GM21717 (cell line): Measurements from ENCODE around the gene EPDR1.

ENCODE experiments used
- ATAC-seq: cut with Tn5 transposase; IDR thresholded peaks from one replicate; pipeline ENCODE4 v1.9.1; 2021; ENCODE audit warnings: mild to moderate bottlenecking, moderate library complexity; ENCODE audit not compliant: unreplicated experiment

EPDR1 gene

DNA sequence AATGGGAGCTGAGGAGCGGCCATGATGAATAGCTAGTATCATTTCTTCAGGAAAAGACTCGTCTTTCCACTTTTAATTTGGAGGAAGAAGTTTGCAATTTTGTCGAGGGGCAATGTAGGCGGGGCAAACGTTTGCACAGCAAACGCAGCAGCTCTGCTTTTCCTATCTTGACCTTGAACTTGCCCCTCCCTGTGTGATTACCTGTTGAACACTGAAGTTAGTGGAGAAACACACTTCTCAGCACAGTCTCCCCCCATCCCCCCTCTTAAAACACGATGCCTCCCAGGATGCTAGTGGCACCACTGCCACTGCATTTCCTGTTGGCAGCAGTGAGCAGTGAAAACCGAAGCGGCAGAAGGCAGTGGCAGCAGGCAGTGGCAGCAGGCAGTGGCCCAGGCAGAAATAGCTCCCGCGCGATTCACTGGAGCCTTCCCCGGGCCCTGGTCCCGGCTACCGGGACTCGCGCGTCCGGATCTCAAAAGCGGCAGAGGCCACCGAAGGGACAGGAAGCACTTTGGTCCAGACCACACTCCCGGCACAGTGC, at the start of gene EPDR1:
Gene EPDR1, plus strand, starts transcription at position 336 of the 544 bp plus-strand sequence. CDS start 300 bp downstream, outside the sequence.
- ATAC-seq, result peak; percentile 44

- ATAC-seq, result no peak
Measured at GRCh38 chr7:37882086-37882485, 38.4 kb upstream of the EPDR1 start.

GRCh38 chr7:37893359-37893758, 27.1 kb upstream of the EPDR1 start:
- ATAC-seq, result no peak

GRCh38 chr7:37894671-37895070, 25.8 kb upstream of the EPDR1 start:
- ATAC-seq, result no peak

DNA sequence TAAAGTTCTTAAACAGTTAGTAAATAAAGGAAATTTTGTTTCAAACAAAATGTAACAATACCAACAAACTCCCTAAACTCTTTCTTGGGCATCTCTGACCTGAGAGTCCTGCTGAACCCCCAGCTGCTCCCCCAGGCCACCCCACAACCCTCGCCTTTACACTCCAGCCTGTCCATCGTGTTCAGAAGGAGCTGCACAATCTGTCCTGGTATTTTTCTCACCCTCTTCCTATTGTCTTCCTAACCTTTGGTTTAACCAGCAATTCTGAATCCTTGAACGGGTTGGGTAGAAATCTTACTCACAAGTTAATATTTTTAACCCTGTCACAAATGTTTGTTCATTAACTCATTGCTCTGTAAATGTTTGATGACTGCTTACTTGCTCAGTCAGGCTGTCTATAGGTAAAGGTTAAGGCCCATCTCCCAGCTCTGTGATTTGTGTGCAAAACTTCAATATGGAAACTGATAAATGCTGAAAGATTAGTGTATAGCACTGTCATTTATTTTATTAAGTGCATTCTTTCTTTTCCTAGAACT, 20.7 kb upstream of the EPDR1 start:
- ATAC-seq, result no peak

DNA sequence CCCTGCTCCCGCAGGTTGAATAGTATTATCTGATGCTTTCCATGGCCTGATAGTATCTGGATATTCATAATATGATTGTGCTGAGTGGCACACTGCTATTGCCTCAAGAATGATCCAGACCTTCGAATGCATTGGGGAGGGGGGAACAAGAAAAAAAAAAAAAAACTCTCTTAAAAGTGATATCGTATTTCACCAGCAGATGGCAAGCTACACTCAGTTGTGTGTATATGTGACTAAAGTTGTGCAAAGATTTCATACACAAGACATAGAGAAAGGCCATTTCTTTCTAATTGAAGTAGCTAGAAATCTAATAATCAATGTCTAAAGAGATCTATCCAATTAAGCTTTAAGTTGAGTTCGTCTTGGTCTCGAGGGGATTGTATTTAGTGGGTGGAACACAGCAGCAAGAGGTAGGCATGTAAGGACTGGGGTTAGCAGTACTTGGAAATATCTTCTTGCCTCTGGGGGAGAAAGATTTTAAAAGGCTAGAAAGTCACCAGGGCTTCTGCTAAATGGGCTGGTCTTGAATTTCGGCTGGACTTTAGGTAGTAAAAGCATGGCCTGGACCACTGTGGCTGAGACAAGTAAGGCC, 19.1 kb upstream of the EPDR1 start:
- ATAC-seq, result no peak

GRCh38 chr7:37901890-37902524, 18.4 kb upstream of the EPDR1 start:
- no peak for ATAC-seq

GRCh38 chr7:37908221-37908788, 12.1 kb upstream of the EPDR1 start:
- ATAC-seq, result no peak

GRCh38 chr7:37912756-37913155, 7.7 kb upstream of the EPDR1 start:
- ATAC-seq, result no peak

DNA sequence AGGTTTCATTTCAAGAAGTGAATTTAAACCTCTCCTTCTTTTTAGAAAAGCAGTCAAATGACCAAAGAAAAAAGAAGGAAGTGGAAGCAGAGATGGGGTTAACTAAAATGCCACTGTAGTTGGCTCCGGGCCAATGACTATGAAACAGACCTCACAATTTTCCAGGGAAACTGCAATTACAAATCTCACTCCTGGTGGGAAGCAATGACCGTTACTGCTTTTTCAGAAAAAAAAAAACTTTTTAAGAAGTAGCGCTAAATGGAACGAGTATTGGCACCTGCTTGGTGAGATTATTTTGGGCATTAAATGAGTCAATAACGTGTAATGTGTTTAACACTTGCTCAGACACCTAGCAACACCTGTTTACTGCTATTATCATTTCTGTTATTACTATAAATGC, 5.0 kb upstream of the EPDR1 start:
- no peak for ATAC-seq

- no peak for ATAC-seq
Measured at GRCh38 chr7:37916017-37916672, 4.3 kb upstream of the EPDR1 start.

GRCh38 chr7:37916673-37917660, 3.5 kb upstream of the EPDR1 start, which contains the start of gene SFRP4:
SFRP4 (minus strand) TSS chr7:37916817; CDS start chr7:37916537, 280 bp downstream.
- no peak for ATAC-seq

- ATAC-seq, result no peak
Measured at GRCh38 chr7:37918526-37918925, 1.9 kb upstream of the EPDR1 start.

- peak; percentile 65 for ATAC-seq
Measured at GRCh38 chr7:37920849-37921805, 687 bp downstream of the EPDR1 start.

GRCh38 chr7:37921876-37922275, 1.4 kb downstream of the EPDR1 start:
- no peak for ATAC-seq

DNA sequence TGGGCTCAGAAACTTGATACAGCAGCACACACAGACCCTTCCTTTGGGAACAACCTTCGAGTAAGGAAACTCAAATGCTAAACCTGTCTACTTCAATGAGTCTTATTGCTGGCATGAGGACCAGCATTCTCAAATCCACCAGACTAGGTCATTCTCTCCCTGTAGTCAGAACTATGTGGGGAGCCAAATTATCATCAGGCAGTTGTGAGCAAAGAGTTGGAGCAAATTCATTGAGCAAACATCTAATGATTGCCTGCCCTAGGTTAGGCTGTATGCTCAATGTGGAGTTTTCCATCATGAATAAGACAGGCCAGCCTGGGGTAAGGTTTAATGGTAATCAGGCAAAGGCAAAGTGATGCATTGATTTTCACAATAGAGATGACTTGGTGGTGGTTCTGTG, 3.6 kb downstream of the EPDR1 start:
- ATAC-seq, result no peak

- no peak for ATAC-seq
Measured at GRCh38 chr7:37924491-37925041, 4.1 kb downstream of the EPDR1 start.

- ATAC-seq, result no peak
Measured at GRCh38 chr7:37925620-37926019, 5.2 kb downstream of the EPDR1 start.
